Keratinocyte (primary cell): Measurements from ENCODE around the gene FLT3LG. TPM values are rescaled to one million over a fixed set of nuclear protein-coding genes. Genes with fewer than 3 reads are reported as not detected.

ENCODE experiments used
- DNase-seq: peaks from one replicate; pipeline ENCODE4 v3.0.0-alpha.2; 2011; ENCODE audit warnings: low read depth, missing footprints, low spot score
- FAIRE-seq: peaks from 2 replicates; lab custom pipeline; 2011; peaks lifted over from hg19 to GRCh38; lab: Jason Lieb, UNC
- H2AFZ ChIP-seq: 2 replicates; pipeline ENCODE4 v1.6.0; 2012; ENCODE audit warnings: low read length, control low read depth, inconsistent platforms; ENCODE audit not compliant: control insufficient read depth
- H3K27ac ChIP-seq: 2 replicates; pipeline ENCODE4 v1.5.1; 2011; ENCODE audit warnings: low read length; ENCODE audit not compliant: control insufficient read depth, insufficient read depth
- H3K27me3 ChIP-seq: 3 replicates; pipeline ENCODE4 v1.6.0; 2011; ENCODE audit warnings: low read length; ENCODE audit not compliant: control insufficient read depth, insufficient read depth; ENCODE audit errors: extremely low read depth
- H3K36me3 ChIP-seq, 2 experiments: 2 replicates in 1 of 2; 3 replicates in 1 of 2; pipeline ENCODE4 v1.5.1; 2011; ENCODE audit warnings: low read length in 2 of 2, mild to moderate bottlenecking in 1 of 2; ENCODE audit not compliant: control insufficient read depth in 2 of 2, insufficient read depth in 2 of 2; ENCODE audit errors: extremely low read depth in 1 of 2
- H3K4me1 ChIP-seq: 3 replicates; pipeline ENCODE4 v1.5.1; 2011; ENCODE audit warnings: low read length; ENCODE audit not compliant: control insufficient read depth, insufficient read depth; ENCODE audit errors: extremely low read depth
- H3K4me2 ChIP-seq: 3 replicates; pipeline ENCODE4 v1.6.0; 2011; ENCODE audit warnings: low read depth, low read length; ENCODE audit not compliant: control insufficient read depth, insufficient read depth; ENCODE audit errors: extremely low read depth
- H3K4me3 ChIP-seq, 3 experiments: fragments of 200-600 bp in 1 of 3; sonication (generic) in 1 of 3; 2 replicates in 2 of 3; 3 replicates in 1 of 3; pipeline ENCODE4 v1.5.1; 2011 to 2016; ENCODE audit warnings: low read length in 3 of 3, mild to moderate bottlenecking in 3 of 3, control low read depth in 2 of 3, inconsistent platforms in 1 of 3, low read depth in 1 of 3, mixed read lengths in 1 of 3, mixed run types in 1 of 3, moderate library complexity in 1 of 3; ENCODE audit not compliant: control insufficient read depth in 2 of 3, insufficient read depth in 2 of 3; ENCODE audit errors: extremely low read depth in 1 of 3
- H3K79me2 ChIP-seq: 2 replicates; pipeline ENCODE4 v1.6.0; 2012; ENCODE audit warnings: low read length; ENCODE audit not compliant: control insufficient read depth, insufficient read depth
- H3K9ac ChIP-seq: 3 replicates; pipeline ENCODE4 v1.6.0; 2011; ENCODE audit warnings: low read length; ENCODE audit not compliant: control insufficient read depth, insufficient read depth; ENCODE audit errors: extremely low read depth
- H3K9me1 ChIP-seq: 3 replicates; pipeline ENCODE4 v1.6.0; 2011; ENCODE audit warnings: low read length; ENCODE audit not compliant: control insufficient read depth, insufficient read depth; ENCODE audit errors: extremely low read depth
- H3K9me3 ChIP-seq: 2 replicates; pipeline ENCODE4 v1.5.1; 2012; ENCODE audit warnings: low read depth, low read length; ENCODE audit not compliant: control insufficient read depth
- H4K20me1 ChIP-seq: 3 replicates; pipeline ENCODE4 v1.6.0; 2011; ENCODE audit warnings: low read length; ENCODE audit not compliant: control insufficient read depth, insufficient read depth; ENCODE audit errors: extremely low read depth
- CTCF ChIP-seq, 3 experiments: IDR thresholded peaks in 1 of 3; conservative IDR thresholded peaks in 1 of 3; optimal IDR thresholded peaks in 1 of 3; 2 replicates in 2 of 3; 3 replicates in 1 of 3; pipeline versions ENCODE3 to v1.5.1; 2011; ENCODE audit warnings: low read length in 3 of 3, mild to moderate bottlenecking in 3 of 3, moderate library complexity in 2 of 3, control low read depth in 1 of 3, inconsistent platforms in 1 of 3; ENCODE audit not compliant: insufficient read depth in 2 of 3; ENCODE audit errors: extremely low read depth in 1 of 3
- EZH2 ChIP-seq: IDR thresholded peaks from one replicate; pipeline ENCODE4 v1.6.1; 2012; ENCODE audit warnings: inconsistent platforms, mild to moderate bottlenecking, low read length, moderate library complexity
- dilution Hi-C: fragments of 300-500 bp; cut with MboI; formaldehyde crosslinking; loops from one replicate; pipeline ENCODE4 v1.7.0; 2020; ENCODE audit warnings: low sequenced_read_pairs; ENCODE audit not compliant: extremely low pct_ligation_motif_present
- polyA plus RNA-seq, 5 experiments: library from polyadenylated mRNA; depleted of rRNA in 3 of 5; stranded (reverse) in 3 of 5; stranded (forward) in 1 of 5; unstranded in 1 of 5; fragments of >200 nt; gene quantifications; 1 replicate in 1 of 5; 2 replicates in 3 of 5; 3 replicates in 1 of 5; pipeline versions ENCODE4 v1.2.1 to v1.2.3, GENCODE V29; 2011 to 2012; ENCODE audit warnings: missing spikeins in 2 of 5, low read depth in 1 of 5, low replicate concordance in 1 of 5

FLT3LG gene
- polyA plus RNA-seq, 1 donor (not counting 4 experiments of a cell fraction or from before 2014, with no cell fraction given) = 0.80 TPM

GRCh38 chr19:49512970-49513745 is 39.1 kb downstream of the FLT3LG start:
- Histone ChIP-seq H3K36me3 (no peaks in the 10 kb centered on the region), H3K4me1 (peaks cover 9% of the 10 kb centered on the region), H3K9me3 (no peaks in the 10 kb centered on the region), H4K20me1 (no peaks in the 10 kb centered on the region), H3K4me2 (peak overlapping the region; percentile 80), H2AFZ (peak overlapping the region; percentile 63), H3K27ac (no peak overlapping the region), H3K27me3 (no peaks in the 10 kb centered on the region), H3K9me1 (no peaks in the 10 kb centered on the region), H3K79me2 (no peaks in the 10 kb centered on the region), H3K9ac (peak overlapping the region; percentile 44), H3K4me3 (peak overlapping the region; percentile 46 to 59 (median 57))
- dilution Hi-C loops = no loop called here
- DNase-seq = no peak
- FAIRE-seq = no peak
- TF ChIP-seq CTCF (optimal IDR thresholded peaks at IDR 0.05 in 1 of 3, IDR thresholded peaks at IDR 0.05 in 1 of 3, conservative IDR thresholded peaks at IDR 0.05 in 1 of 3; ENCODE audit: extremely low read depth in 1 of 3, insufficient read depth in 2 of 3, low read length in 3 of 3) (no peak), EZH2 (no peak)

- H3K27ac ChIP-seq = no peak overlapping the region
- H3K79me2 ChIP-seq = no peaks in the 10 kb centered on the region
- H3K4me1 ChIP-seq = peaks cover 9% of the 10 kb centered on the region
- FAIRE-seq (no peak), DNase-seq (no peak)
- no peaks in the 10 kb centered on the region for H3K9me3 ChIP-seq
- peak overlapping the region; percentile 44 for H3K9ac ChIP-seq
- dilution Hi-C loops = no loop called here
- no peaks in the 10 kb centered on the region for H4K20me1 ChIP-seq
- H3K27me3 ChIP-seq = no peaks in the 10 kb centered on the region
- TF ChIP-seq EZH2 (no peak), CTCF (optimal IDR thresholded peaks at IDR 0.05 in 1 of 3, IDR thresholded peaks at IDR 0.05 in 1 of 3, conservative IDR thresholded peaks at IDR 0.05 in 1 of 3; ENCODE audit: extremely low read depth in 1 of 3, insufficient read depth in 2 of 3, low read length in 3 of 3) (no peak)
- no peak overlapping the region for H2AFZ ChIP-seq
- H3K36me3 ChIP-seq = no peaks in the 10 kb centered on the region
- H3K9me1 ChIP-seq = no peaks in the 10 kb centered on the region
- peak overlapping the region; percentile 80 for H3K4me2 ChIP-seq
- H3K4me3 ChIP-seq = peak overlapping the region in 1 of 3 experiments; percentile 46
Measured at GRCh38 chr19:49513746-49514118, 39.7 kb downstream of the FLT3LG start.
